Putamen (tissue), 1 donor: Measurements from ENCODE around the gene PYDC1.
"Not testable (repeated sequence)": the region's sequence is repeated elsewhere in the genome, so short reads cannot be mapped to it uniquely, and the experiment has no call there.

Experiments used
- DNase-seq: peaks from one replicate; pipeline ENCODE4 v3.0.0-alpha.2; 2016; ENCODE audit warnings: low spot score

Gene PYDC1

DNA sequence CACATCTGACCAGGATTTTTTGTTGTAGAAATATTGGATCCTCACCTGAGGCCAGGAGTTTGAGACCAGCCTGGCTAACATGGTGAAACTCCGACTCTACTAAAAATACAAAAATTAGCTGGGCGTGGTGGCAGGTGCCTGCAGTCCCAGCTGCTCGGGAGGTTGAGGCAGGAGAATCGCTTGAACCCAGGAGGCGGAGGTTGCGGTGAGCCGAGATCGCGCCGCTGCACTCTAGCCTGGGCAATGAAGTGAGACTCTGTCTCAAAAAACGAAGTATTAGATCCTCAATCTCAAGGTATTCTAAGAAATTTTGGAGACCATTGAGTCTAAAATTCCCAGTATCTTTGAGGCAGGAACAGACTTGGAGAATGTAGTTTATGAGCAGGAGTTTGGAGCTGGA lies 21.1 kb downstream of the PYDC1 start:
- not testable (repeated sequence) for DNase-seq

DNA sequence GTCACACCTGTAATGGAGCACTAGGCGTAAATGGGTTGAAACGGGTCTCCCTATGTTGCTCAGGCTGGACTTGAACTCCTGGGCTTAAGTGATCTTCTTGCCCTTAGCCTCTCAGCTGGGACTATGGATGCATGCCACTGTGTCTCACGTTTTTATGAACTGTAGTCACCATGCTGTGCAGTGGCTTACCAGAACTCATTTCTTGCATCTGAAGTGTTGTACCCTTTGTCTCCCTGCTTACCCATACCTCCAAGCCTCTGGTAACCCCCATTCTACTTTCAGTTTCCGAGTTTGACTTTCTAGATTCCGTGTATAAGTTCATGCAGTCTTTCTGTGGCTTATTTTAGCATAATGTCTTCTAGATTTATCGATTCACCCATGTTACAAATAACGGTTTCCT lies 22.0 kb downstream of the PYDC1 start:
- no peak for DNase-seq

DNA sequence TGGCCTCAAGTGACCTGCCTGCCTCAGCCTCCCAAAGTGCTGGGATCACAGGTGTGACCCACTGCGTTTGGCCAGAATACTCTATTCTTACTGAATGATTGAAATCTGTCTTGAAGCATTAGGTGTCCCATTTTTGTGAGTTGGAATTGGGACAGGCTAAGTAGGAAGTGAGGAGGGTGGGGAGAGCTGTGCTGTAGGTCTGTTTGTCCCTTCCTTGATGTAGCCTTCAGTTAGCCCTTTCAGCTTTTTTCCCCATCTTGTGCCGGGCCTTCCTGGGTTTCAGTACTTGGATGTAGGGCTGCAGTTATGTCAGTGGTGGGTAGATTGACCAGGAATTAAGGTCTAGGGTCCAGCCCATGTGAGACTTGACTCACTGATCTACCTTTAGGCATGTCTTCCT lies 23.1 kb downstream of the PYDC1 start:
- DNase-seq: no peak

DNA sequence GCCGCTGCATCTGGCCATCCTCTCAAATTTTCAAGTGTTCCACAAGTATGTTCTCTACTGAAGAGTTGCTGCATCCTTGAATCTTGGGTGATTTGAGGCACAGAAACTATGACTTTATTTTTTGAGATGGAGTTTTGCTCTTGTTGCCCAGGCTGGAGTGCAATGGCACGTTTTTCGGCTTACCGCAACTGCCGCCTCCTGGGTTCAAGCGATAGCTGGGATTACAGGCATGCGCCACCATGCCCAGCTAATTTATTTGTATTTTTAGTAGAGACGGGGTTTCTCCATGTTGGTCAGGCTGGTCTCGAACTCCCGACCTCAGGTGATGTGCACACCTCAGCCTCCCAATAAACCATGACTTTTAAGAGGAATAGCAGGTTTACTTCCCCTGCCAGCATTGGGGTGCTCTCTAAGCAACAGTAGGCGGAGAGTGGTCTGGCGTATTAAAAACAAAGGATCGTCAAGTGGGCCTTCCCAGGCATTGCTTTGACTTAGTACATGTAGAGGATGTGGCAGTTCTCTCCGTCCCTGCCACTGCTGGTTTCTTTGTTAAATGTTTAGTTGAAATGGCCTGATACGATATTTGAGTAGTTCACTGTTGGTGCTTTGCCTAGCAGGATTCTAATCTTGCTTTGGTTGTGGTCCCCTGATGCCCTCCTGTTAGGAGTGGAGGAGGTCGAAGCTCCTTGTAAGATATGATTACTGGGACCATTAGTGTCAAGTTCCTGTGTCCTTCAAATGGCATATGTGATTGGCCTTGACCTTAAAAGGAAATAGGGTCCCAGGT lies 23.9 kb downstream of the PYDC1 start:
- DNase-seq: no peak

- DNase-seq: no peak
Observed at GRCh38 chr16:31191697-31192428, 25.1 kb downstream of the PYDC1 start.

DNA sequence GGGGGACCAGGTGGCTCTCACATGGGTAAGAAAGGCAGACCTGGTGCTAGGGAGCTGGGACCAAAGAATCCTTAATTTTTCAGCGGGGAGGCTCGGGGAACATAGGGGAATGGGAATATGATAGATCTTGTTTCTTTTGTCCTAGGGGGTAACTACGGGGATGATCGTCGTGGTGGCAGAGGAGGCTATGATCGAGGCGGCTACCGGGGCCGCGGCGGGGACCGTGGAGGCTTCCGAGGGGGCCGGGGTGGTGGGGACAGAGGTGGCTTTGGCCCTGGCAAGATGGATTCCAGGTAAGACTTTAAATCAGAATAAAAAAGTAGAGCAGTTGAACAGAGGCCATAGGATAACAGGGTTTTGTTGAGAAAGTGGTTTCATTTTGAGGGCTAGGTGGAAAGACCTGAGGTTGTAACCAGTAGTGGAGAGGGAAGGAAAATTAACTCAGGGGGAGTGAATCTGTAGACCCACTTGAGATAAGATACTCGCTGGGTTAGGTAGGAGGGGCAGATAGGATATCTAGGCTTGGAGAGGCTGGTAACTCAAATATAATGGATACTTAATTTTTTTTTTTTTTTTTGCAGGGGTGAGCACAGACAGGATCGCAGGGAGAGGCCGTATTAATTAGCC lies 26.0 kb downstream of the PYDC1 start:
- no peak for DNase-seq

GRCh38 chr16:31190061-31190460 lies 26.9 kb downstream of the PYDC1 start:
- DNase-seq: no peak

DNA sequence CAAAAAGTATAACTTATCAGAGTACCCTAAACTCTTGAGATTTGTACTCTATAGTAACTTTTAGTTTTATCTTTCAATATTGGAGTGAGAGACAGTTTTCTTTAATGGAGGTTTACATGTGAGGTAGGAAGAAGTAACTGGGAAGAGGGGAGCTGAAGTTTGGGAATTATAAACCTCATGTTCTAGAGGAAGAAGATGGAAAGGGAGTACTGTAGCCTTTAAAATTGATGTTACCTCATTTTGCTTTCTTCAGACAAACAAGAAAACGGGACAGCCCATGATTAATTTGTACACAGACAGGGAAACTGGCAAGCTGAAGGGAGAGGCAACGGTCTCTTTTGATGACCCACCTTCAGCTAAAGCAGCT lies 27.5 kb downstream of the PYDC1 start:
- DNase-seq: no peak

- DNase-seq: no peak
Observed at GRCh38 chr16:31188450-31189411, 28.2 kb downstream of the PYDC1 start.

DNA sequence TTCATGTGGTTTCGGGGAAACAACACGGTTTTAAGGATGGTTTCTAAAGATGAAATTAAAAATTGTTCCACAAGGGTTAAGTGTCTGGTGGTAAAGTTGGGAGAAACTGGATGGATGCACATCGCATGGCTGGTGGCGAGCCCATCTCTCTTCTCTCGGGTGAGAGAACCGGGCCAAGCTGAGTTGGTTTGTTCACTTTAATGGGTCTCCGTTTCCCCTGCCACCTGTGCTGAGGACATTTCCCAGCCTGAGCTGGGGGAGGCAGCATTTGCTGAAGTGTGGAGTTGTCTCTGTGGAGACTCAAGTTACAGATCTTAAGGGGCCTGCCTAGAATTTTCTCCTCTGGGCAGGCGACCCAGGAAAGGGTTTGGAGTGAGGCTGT lies 29.1 kb downstream of the PYDC1 start:
- DNase-seq: no peak

GRCh38 chr16:31186930-31187807 lies 29.8 kb downstream of the PYDC1 start:
- DNase-seq: no peak

GRCh38 chr16:31186176-31186575 lies 30.8 kb downstream of the PYDC1 start:
- DNase-seq: no peak

DNA sequence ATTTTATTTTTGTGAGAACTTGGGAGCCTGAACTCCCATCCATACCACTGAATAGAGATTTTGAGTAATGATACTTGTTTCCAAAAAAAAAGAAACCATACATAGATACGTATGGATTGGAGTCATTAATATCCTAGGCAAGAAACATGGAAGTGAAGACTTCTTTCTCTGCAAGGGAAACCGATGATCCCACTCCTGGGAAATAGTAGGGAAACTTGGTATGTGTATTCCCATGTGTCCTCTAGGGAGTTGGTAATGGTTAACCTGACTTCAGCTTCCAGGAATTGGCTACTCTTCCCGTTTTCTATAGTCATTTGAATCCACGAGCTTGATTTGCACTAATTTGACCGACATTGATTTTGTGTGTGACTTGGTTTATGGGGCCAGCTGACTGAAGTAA lies 31.6 kb downstream of the PYDC1 start:
- no peak for DNase-seq

DNA sequence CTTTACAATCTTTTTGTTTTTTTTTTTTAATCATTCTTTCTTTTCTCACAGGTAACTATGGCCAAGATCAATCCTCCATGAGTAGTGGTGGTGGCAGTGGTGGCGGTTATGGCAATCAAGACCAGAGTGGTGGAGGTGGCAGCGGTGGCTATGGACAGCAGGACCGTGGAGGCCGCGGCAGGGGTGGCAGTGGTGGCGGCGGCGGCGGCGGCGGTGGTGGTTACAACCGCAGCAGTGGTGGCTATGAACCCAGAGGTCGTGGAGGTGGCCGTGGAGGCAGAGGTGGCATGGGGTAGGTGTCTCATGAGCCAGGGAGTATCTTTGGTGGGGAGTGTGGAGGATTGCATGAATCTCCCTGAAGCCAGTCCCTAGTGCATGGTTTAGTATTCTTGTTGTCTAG lies 32.0 kb downstream of the PYDC1 start:
- no peak for DNase-seq

DNA sequence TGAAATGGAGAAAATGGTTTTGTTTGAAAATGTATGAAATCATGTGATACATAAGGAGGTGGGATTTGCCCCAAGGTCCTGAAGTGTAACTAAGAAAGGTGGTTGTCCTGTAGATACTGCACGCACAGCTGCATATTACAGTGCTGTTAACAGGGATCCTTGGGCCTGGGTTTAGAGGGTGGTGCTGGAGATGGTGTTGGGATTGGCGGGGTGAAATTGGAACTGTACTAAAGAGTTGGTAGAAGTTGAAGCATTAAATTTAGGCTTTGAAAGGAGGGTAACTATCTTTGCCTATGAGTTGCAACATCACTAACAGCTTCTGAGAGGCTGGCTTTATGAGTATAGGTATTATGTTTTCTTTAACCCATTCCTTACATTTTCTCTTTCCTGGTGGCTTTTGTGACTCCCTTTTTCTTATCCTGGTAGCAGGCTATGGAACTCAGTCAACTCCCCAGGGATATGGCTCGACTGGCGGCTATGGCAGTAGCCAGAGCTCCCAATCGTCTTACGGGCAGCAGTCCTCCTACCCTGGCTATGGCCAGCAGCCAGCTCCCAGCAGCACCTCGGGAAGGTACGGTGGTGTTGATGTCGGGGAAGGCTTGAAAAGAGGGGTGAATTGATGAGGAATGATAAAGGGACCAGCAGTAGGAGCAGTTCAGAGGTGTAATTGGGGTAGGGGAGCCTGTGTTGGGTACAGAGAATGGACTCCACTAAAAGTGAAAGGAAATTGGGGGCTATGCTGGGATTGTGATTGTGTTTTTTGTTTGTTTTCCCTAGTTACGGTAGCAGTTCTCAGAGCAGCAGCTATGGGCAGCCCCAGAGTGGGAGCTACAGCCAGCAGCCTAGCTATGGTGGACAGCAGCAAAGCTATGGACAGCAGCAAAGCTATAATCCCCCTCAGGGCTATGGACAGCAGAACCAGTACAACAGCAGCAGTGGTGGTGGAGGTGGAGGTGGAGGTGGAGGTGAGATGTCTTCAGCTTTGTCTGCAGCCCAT lies 33.2 kb downstream of the PYDC1 start:
- no peak for DNase-seq

- no peak for DNase-seq
Observed at GRCh38 chr16:31182391-31182790, 34.5 kb downstream of the PYDC1 start.

- peak; percentile 22 for DNase-seq
Observed at GRCh38 chr16:31181102-31181830, 35.7 kb downstream of the PYDC1 start.

DNA sequence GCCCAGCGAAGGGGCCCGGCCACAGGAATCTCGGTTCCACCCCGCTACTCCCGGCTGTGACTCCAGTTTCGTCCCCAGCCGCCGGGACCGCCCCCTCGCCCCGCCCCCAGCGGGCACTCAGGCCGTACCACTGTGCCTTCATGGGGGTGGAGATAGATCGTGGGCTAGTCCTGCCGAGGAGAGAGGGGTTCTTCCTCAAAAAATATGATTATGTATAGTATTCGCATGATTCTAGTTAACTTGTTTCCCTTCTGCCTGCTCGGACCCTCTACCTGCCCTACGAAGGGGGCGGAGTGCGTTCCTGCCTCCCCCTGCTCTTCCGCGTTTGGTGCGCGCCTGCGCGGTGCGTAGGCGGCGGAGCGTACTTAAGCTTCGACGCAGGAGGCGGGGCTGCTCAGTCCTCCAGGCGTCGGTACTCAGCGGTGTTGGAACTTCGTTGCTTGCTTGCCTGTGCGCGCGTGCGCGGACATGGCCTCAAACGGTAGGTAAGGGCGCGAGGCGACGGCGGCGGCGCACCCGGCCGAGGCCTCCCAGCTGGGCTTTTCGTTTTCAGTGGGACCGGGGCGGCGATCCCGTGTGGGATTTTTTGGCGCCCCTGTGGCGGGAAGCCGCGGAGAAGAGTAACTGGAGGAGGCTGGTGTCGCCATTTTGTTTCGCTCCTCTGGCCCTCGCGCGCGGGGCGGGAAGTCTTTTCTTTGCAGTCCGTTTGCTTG lies 37.0 kb downstream of the PYDC1 start, which contains the start of gene FUS:
TSS of gene FUS (plus strand) at position 393 of the 713 bp plus-strand sequence. CDS start at position 469, 76 bp downstream.
- peak; percentile 94 for DNase-seq
